HG03520 (cell line): ENCODE data around the gene EIF2B5.

Experiments
- ATAC-seq: cut with Tn5 transposase; IDR thresholded peaks from one replicate; pipeline ENCODE4 v1.9.1; 2021; ENCODE audit warnings: mild to moderate bottlenecking, moderate library complexity; ENCODE audit not compliant: unreplicated experiment

The EIF2B5 gene

DNA sequence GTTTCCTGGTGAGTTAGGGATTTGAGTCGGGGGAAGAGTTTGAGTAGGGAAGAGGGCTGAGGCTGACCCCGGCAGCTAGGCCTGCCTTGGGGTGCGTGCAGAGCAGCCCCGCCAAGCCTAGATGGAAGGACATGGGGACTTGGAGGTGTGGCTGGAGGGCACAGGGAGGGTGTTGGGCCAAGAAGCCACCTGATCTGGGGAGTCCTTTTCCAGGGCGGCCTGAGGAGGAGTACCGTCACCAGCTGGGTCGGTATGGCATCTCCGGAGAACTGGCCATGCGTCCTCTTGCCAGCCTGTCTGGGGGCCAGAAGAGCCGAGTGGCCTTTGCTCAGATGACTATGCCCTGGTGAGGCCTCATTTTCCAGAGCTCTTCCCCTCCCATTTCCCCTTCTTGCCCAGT is 57.7 kb downstream of the EIF2B5 start:
- no peak for ATAC-seq

DNA sequence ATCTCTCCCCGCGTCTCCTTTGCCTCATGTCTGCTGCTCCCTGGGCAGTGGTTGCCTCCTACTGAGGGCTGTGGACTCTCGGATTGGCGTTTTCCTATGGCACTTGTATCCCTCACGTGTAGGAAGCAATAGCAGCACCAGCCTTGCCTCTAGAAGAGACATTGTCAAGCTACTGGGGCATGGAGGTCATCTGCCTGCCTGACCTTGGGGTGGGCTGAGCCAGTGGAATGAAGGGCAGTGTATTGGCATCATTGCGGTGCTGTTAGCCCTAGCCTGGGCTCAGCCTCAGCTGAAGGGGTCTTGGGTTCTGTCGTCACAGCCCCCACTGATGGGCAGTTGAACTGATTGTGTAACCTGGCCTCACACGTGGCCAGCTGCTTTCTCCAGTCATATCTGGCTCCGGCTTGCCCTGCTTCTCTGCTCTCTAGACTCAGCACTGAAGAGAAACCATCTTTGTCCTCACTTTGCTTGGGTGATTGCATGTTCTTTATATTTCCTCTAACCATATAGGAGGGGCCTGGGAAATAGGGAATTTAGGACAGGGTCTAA is 58.9 kb downstream of the EIF2B5 start:
- ATAC-seq: no peak
